K562 (cell line): ENCODE measurements around the gene UTP4. TPM values are rescaled to one million over a fixed set of nuclear protein-coding genes. Genes with fewer than 3 reads are reported as not detected.
A peak's percentile ranks its signal among the peaks of the same experiment; 100 is the strongest.

Source experiments
- ATAC-seq: fragments of 200-7000 bp; cut with Tn5 transposase; 3 replicates; pipeline ENCODE4 v1.9.1; 2020; ENCODE audit warnings: moderate library complexity
- BruUV-seq: library from RNA; stranded (reverse); fragments of 400-500 nt; replicated peaks from 2 replicates; lab custom pipeline; 2021; lab: Mats Ljungman, UMichigan
- CTCF ChIA-PET: fragments of 300-600 bp; formaldehyde crosslinking; extraction: SDS; loops from one replicate; lab custom pipeline; 2021; ENCODE audit warnings: low intra/inter-chr PET ratio; lab: Yijun Ruan, JAX
- POLR2A ChIA-PET: fragments of 300-600, 350-650 bp; sonication (Branson Sonifier 250); formaldehyde crosslinking; extraction: SDS; loops from one replicate; lab custom pipeline; 2021; ENCODE audit warnings: antibody characterized with exemption, inconsistent platforms; lab: Yijun Ruan, JAX
- DNase-seq, 4 experiments: peaks; one replicate each; pipeline versions ENCODE4 v3.0.0 to v3.0.0-alpha.2; 2011 to 2018; ENCODE audit warnings: low spot score in 3 of 4, mixed read lengths in 3 of 4; ENCODE audit errors: extremely low read depth in 1 of 4
- FAIRE-seq: peaks from 2 replicates; lab custom pipeline; 2011; peaks lifted over from hg19 to GRCh38; lab: Jason Lieb, UNC
- H2AFZ ChIP-seq: 2 replicates; pipeline ENCODE4 v1.6.0; 2011; ENCODE audit warnings: low read depth, low read length, control low read depth, inconsistent platforms
- H3K27ac ChIP-seq: fragments of 200-600 bp; 3 replicates; pipeline ENCODE4 v1.8.0; 2011; ENCODE audit warnings: low read depth, mild to moderate bottlenecking, control low read depth, inconsistent platforms, low read length, moderate library complexity, mixed read lengths; ENCODE audit errors: extremely low read depth
- H3K27me3 ChIP-seq, 2 experiments: fragments of 300-600 bp in 1 of 2; 2 replicates in 1 of 2; 3 replicates in 1 of 2; pipeline versions ENCODE4 v1.6.0 to v1.8.0; 2011; ENCODE audit warnings: inconsistent platforms in 2 of 2, low read length in 2 of 2, mild to moderate bottlenecking in 1 of 2, mixed read lengths in 1 of 2, moderate library complexity in 1 of 2; ENCODE audit not compliant: control insufficient read depth in 2 of 2, insufficient read depth in 2 of 2
- H3K36me3 ChIP-seq: fragments of 300-600 bp; 3 replicates; pipeline ENCODE4 v1.8.0; 2011; ENCODE audit warnings: mild to moderate bottlenecking, low read length, inconsistent platforms; ENCODE audit not compliant: control insufficient read depth, insufficient read depth
- H3K4me1 ChIP-seq, 2 experiments: fragments of 200-600 bp in 1 of 2; replicated peaks in 1 of 2; 2 replicates in 1 of 2; 3 replicates in 1 of 2; pipeline versions ENCODE4 v1.5.1 to v1.8.0; 2011; ENCODE audit warnings: inconsistent platforms in 2 of 2, low read length in 2 of 2, mild to moderate bottlenecking in 1 of 2, mixed read lengths in 1 of 2, moderate library complexity in 1 of 2; ENCODE audit not compliant: control insufficient read depth in 2 of 2, insufficient read depth in 2 of 2
- H3K4me2 ChIP-seq: 2 replicates; pipeline ENCODE4 v1.6.1; 2011; ENCODE audit warnings: low read length, control low read depth, inconsistent platforms, mixed read lengths; ENCODE audit not compliant: insufficient read depth
- H3K4me3 ChIP-seq: fragments of 200-600 bp; sonication (generic), shearing (Covaris generic); 2 replicates; pipeline ENCODE4 v1.5.1; 2016; ENCODE audit warnings: control low read depth, inconsistent platforms
- H3K79me2 ChIP-seq: fragments of 200-600 bp; 3 replicates; pipeline ENCODE4 v1.8.0; 2011; ENCODE audit warnings: low read length, inconsistent platforms; ENCODE audit not compliant: control insufficient read depth, insufficient read depth
- H3K9ac ChIP-seq, 2 experiments: 2 replicates each; pipeline versions ENCODE4 v1.6.0 to v1.6.1; 2011; ENCODE audit warnings: low read depth in 2 of 2, low read length in 2 of 2, control low read depth in 1 of 2, inconsistent platforms in 1 of 2, mild to moderate bottlenecking in 1 of 2, mixed read lengths in 1 of 2; ENCODE audit not compliant: insufficient read depth in 1 of 2
- H3K9me1 ChIP-seq: one replicate; pipeline ENCODE4 v1.6.0; 2011; ENCODE audit warnings: inconsistent platforms, mild to moderate bottlenecking, low read length, moderate library complexity; ENCODE audit not compliant: control insufficient read depth, insufficient read depth
- H3K9me3 ChIP-seq: replicated peaks from 2 replicates; pipeline ENCODE4 v1.5.1; 2011; ENCODE audit warnings: low read depth, low read length, inconsistent platforms; ENCODE audit not compliant: control insufficient read depth, insufficient read depth
- H4K20me1 ChIP-seq: replicated peaks from 2 replicates; pipeline ENCODE4 v1.6.1; 2011; ENCODE audit warnings: low read length, inconsistent platforms, mixed read lengths; ENCODE audit not compliant: control insufficient read depth, insufficient read depth
- EGR1 ChIP-seq: fragments of 450-650 bp; conservative IDR thresholded peaks from 2 replicates; pipeline ENCODE4 v1.6.1; 2017; ENCODE audit warnings: mild to moderate bottlenecking
- JUN ChIP-seq, 2 experiments: sonication (generic) in 1 of 2; formaldehyde crosslinking in 1 of 2; IDR thresholded peaks; 2 replicates each; pipeline versions ENCODE4 v1.6.1 to v1.8.0; 2012 to 2022; ENCODE audit warnings: borderline replicate concordance in 2 of 2, mild to moderate bottlenecking in 2 of 2, improper control_type of control experiment in 1 of 2, low read depth in 1 of 2, low read length in 1 of 2, missing genetic modification reagents in 1 of 2
- KDM5B ChIP-seq: fragments of 200-600 bp; sonication (generic); IDR thresholded peaks from 2 replicates; pipeline ENCODE4 v1.6.1; 2012; ENCODE audit warnings: low read depth, mild to moderate bottlenecking, moderate library complexity, low read length, control low read depth, inconsistent platforms; ENCODE audit not compliant: insufficient replicate concordance
- MITF ChIP-seq: IDR thresholded peaks from 2 replicates; pipeline ENCODE4 v1.6.1; 2014; ENCODE audit warnings: antibody characterized with exemption
- MYNN ChIP-seq, 2 experiments: sonication (generic); formaldehyde crosslinking in 1 of 2; IDR thresholded peaks; 2 replicates each; pipeline versions ENCODE4 v1.5.0 to v1.6.1; 2016 to 2020; ENCODE audit warnings: antibody characterized with exemption in 1 of 2, missing genetic modification reagents in 1 of 2
- PRDM10 ChIP-seq: fragments of 450-650 bp; IDR thresholded peaks from 2 replicates; pipeline ENCODE4 v1.6.1; 2018; ENCODE audit not compliant: partially characterized antibody
- SPI1 ChIP-seq: IDR thresholded peaks from 2 replicates; pipeline ENCODE4 v1.6.1; 2011; ENCODE audit warnings: low read depth, low read length, control low read depth, borderline replicate concordance
- SRSF3 ChIP-seq: fragments of 200-400 bp; formaldehyde crosslinking; IDR thresholded peaks from 2 replicates; pipeline ENCODE4 v1.6.1; 2016; ENCODE audit warnings: mild to moderate bottlenecking, low read length, moderate library complexity; ENCODE audit not compliant: insufficient read depth
- TCF3 ChIP-seq: sonication (generic); formaldehyde crosslinking; IDR thresholded peaks from 2 replicates; pipeline ENCODE4 v1.4.0; 2020; ENCODE audit warnings: mild to moderate bottlenecking, missing genetic modification reagents
- ZBTB7A ChIP-seq: IDR thresholded peaks from 2 replicates; pipeline ENCODE4 v1.6.1; 2011; ENCODE audit warnings: low read depth, mild to moderate bottlenecking, low read length, moderate library complexity, borderline replicate concordance; ENCODE audit not compliant: control insufficient read depth
- ZNF197 ChIP-seq: fragments of 200-800 bp; sonication (Bioruptor generic); IDR thresholded peaks from 2 replicates; pipeline ENCODE4 v1.6.1; 2016; ENCODE audit warnings: low read depth, missing genetic modification characterization, missing compliant biosample characterization
- WGBS: fragments of 100-300 bp; shearing (Covaris generic); methylation state at CpG from one replicate; pipeline ENCODE4 v1.1.6; 2016; ENCODE audit warnings: low coverage, mixed read lengths; ENCODE audit not compliant: insufficient coverage; ENCODE audit errors: missing lambda C conversion rate; 5-methylcytosine and 5-hydroxymethylcytosine counted together
- in situ Hi-C: fragments of 300-500 bp; cut with MboI; formaldehyde crosslinking; loops from 4 replicates; pipeline ENCODE4 v1.15.0; 2018; ENCODE audit warnings: inconsistent platforms, mixed read lengths
- intact Hi-C: fragments of 100-400 bp; cut with micrococcal nuclease; formaldehyde crosslinking; loops from 2 replicates; pipeline ENCODE4 v1.14.2; 2022
- polyA plus RNA-seq, 8 experiments: library from polyadenylated mRNA; depleted of rRNA in 4 of 8; stranded (reverse) in 5 of 8; unstranded in 3 of 8; fragments of >200 nt; fragmentation: Nextera tagmentation in 2 of 8; fragmentation: Illumina TruSeq in 1 of 8; extraction: Ambion mirVana in 2 of 8; extraction: Trizol in 1 of 8; gene quantifications; 2 replicates each; pipeline versions ENCODE4 v1.2.1 to v1.2.3, GENCODE V29; 2011 to 2014; ENCODE audit warnings: inconsistent platforms in 1 of 8, missing spikeins in 1 of 8
- total RNA-seq, 7 experiments: library from RNA; depleted of rRNA in 6 of 7; stranded (reverse); fragments of >200 nt in 6 of 7; fragmentation: Illumina TruSeq in 2 of 7; extraction: Trizol in 2 of 7; gene quantifications; 2 replicates each; pipeline versions ENCODE4 v1.2.1 to v1.2.3, GENCODE V29; 2011 to 2021; ENCODE audit warnings: low replicate concordance in 1 of 7
- TF ChIP-seq, protein P1 (sequence below): fragments of 450-650 bp; IDR thresholded peaks from 2 replicates; pipeline ENCODE4 v1.6.1; 2016; ENCODE audit warnings: missing biosample characterization, missing genetic modification characterization

UTP4 gene
- total and polyA plus RNA-seq, 9 of the 15 experiments (the other 6 are each of a cell fraction or from before 2014, with no cell fraction given), result 46.1 to 203 (median 145) TPM

DNA sequence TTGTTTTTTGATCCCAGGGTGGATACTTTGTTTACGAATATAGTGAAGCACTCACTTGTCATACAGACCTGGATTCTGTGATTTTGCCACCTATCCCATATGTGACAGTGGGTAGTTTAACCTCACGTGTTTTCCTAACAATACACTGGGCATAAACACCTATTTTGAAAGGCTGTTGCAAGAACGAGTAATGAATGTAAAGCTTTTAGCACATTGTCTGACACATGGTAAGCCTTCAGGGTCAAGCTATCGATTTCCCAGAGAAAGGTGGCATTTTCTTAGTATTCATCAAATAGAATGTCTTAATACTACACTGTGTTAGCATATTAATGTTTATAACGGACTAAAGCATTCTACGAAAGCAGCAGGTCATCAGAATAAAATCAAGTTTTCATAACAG is 2.0 kb upstream of the UTP4 start (continued):
- TF ChIP-seq MITF, result no peak

- 2% methylated on average over 11 of the region's 15 CpGs for WGBS
- H2AFZ ChIP-seq, result peak overlapping the region; percentile 48
- TF ChIP-seq TCF3 (CRISPR knock-in tag) (no peak), PRDM10 (peak; percentile 76), SPI1 (peak; percentile 89), SRSF3 (no peak), EGR1 (peak; percentile 76), MYNN (IDR thresholded peaks at IDR 0.05) (peak; percentile 68; the same call in 1 of the 2 replicates), MYNN (CRISPR knock-in tag; IDR thresholded peaks at IDR 0.05) (no peak), ZNF197 (no peak), JUN (IDR thresholded peaks at IDR 0.05; ENCODE audit: borderline replicate concordance, low read depth, low read length) (no peak), JUN (CRISPR knock-in tag; IDR thresholded peaks at IDR 0.05; ENCODE audit: borderline replicate concordance) (no peak), KDM5B (peak; percentile 9), ZBTB7A (peak; percentile 53; the same call in 1 of the 2 replicates)
- TF ChIP-seq, protein P1, sequence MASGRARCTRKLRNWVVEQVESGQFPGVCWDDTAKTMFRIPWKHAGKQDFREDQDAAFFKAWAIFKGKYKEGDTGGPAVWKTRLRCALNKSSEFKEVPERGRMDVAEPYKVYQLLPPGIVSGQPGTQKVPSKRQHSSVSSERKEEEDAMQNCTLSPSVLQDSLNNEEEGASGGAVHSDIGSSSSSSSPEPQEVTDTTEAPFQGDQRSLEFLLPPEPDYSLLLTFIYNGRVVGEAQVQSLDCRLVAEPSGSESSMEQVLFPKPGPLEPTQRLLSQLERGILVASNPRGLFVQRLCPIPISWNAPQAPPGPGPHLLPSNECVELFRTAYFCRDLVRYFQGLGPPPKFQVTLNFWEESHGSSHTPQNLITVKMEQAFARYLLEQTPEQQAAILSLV (tag), result no peak
Measured at GRCh38 chr16:69131167-69131838, 1.1 kb upstream of the UTP4 start.

More at GRCh38 chr16:69131167-69131838, 1.1 kb upstream of the UTP4 start:
- H3K4me1 ChIP-seq, result peaks cover 9 to 17% of the 10 kb centered on the region in 2 experiments; a peak in 3 of 5 replicates
- no peaks in the 10 kb centered on the region for H3K9me1 ChIP-seq
- DNase-seq (peak; percentile 78 to 83 (median 80)), FAIRE-seq (peak; percentile 15), ATAC-seq (peak; percentile 56)
- peak overlapping the region; percentile 99 for H3K9ac ChIP-seq
- no peaks in the 10 kb centered on the region for H3K27me3 ChIP-seq
- peaks cover 67% of the 10 kb centered on the region for H3K36me3 ChIP-seq
- H3K27ac ChIP-seq, result peak overlapping the region; percentile 94
- H3K4me3 ChIP-seq, result peak overlapping the region; percentile 84
- peak overlapping the region; percentile 89 for H3K4me2 ChIP-seq
- no peaks in the 10 kb centered on the region for H4K20me1 ChIP-seq
- no peaks in the 10 kb centered on the region for H3K9me3 ChIP-seq
- intact Hi-C loops (no loop called here), in situ Hi-C loops (no loop called here)
- no TSS peak for BruUV-seq
- H3K79me2 ChIP-seq, result peaks cover 93% of the 10 kb centered on the region
- CTCF ChIA-PET, result interaction anchor here (1.0 kb wide), 1 partner anchor 284 kb away, joined by 3 read pairs; no protein-coding TSS in a partner anchor
- POLR2A ChIA-PET, result interaction anchor here (0.6 to 0.7 kb wide), 3 partner anchors 34 to 298 kb away, joined by 3 to 4 read pairs (median 3); no protein-coding TSS in a partner anchor
